HepG2 (cell line): Measurements from ENCODE around the gene DOCK2. TPM values are rescaled to one million over a fixed set of nuclear protein-coding genes. Genes with fewer than 3 reads are reported as not detected.

Source experiments
- ATAC-seq: fragments of 200-7000 bp; cut with Tn5 transposase; 3 replicates; pipeline ENCODE4 v1.9.1; 2020; ENCODE audit warnings: mild to moderate bottlenecking, moderate library complexity
- BruUV-seq: library from RNA; stranded (reverse); fragments of 400-500 nt; replicated peaks from 2 replicates; lab custom pipeline; 2021; lab: Mats Ljungman, UMichigan
- CTCF ChIA-PET: fragments of 300-600 bp; formaldehyde crosslinking; extraction: SDS; loops from one replicate; lab custom pipeline; 2021; ENCODE audit warnings: low total read pairs, inconsistent platforms, low intra/inter-chr PET ratio; lab: Yijun Ruan, JAX
- POLR2A ChIA-PET: fragments of 350-600 bp; sonication (Branson Sonifier 250); formaldehyde crosslinking; loops from one replicate; lab custom pipeline; 2020; ENCODE audit warnings: antibody characterized with exemption, inconsistent platforms; lab: Yijun Ruan, JAX
- DNase-seq: peaks from one replicate; pipeline ENCODE4 v3.0.0-alpha.2; 2015; ENCODE audit warnings: low spot score
- FAIRE-seq: peaks from 3 replicates; lab custom pipeline; 2011; peaks lifted over from hg19 to GRCh38; lab: Jason Lieb, UNC
- H2AFZ ChIP-seq: one replicate; pipeline ENCODE4 v1.6.1; 2011; ENCODE audit warnings: low read length, inconsistent platforms
- H3K27ac ChIP-seq: fragments of 300-600 bp; 3 replicates; pipeline ENCODE4 v1.8.0; 2011; ENCODE audit warnings: mixed run types, mild to moderate bottlenecking, mixed read lengths, low read length, inconsistent platforms; ENCODE audit not compliant: insufficient read depth; ENCODE audit errors: extremely low read length
- H3K27me3 ChIP-seq, 2 experiments: fragments of 200-600 bp in 1 of 2; 2 replicates in 1 of 2; 3 replicates in 1 of 2; pipeline versions ENCODE4 v1.6.0 to v1.8.0; 2011; ENCODE audit warnings: low read length in 2 of 2, mild to moderate bottlenecking in 2 of 2, moderate library complexity in 2 of 2, inconsistent platforms in 1 of 2; ENCODE audit not compliant: insufficient read depth in 2 of 2, control insufficient read depth in 1 of 2
- H3K36me3 ChIP-seq, 2 experiments: fragments of 200-600 bp in 1 of 2; replicated peaks in 1 of 2; 2 replicates in 1 of 2; 3 replicates in 1 of 2; pipeline versions ENCODE4 v1.5.1 to v1.8.0; 2011; ENCODE audit warnings: low read length in 2 of 2, inconsistent platforms in 1 of 2; ENCODE audit not compliant: insufficient read depth in 2 of 2, control insufficient read depth in 1 of 2
- H3K4me1 ChIP-seq: 2 replicates; pipeline ENCODE4 v1.5.1; 2012; ENCODE audit warnings: low read length, inconsistent platforms; ENCODE audit not compliant: insufficient read depth
- H3K4me2 ChIP-seq: 2 replicates; pipeline ENCODE4 v1.6.0; 2011; ENCODE audit warnings: low read depth, low read length, inconsistent platforms
- H3K4me3 ChIP-seq, 3 experiments: fragments of 200-600 bp in 1 of 3; sonication (generic), shearing (Covaris generic) in 1 of 3; replicated peaks in 1 of 3; 2 replicates each; pipeline ENCODE4 v1.5.1; 2011 to 2016; ENCODE audit warnings: low read length in 3 of 3, inconsistent platforms in 2 of 3, low read depth in 2 of 3, mild to moderate bottlenecking in 2 of 3, control low read depth in 1 of 3, mixed read lengths in 1 of 3; ENCODE audit not compliant: insufficient read depth in 1 of 3
- H3K79me2 ChIP-seq: one replicate; pipeline ENCODE4 v1.6.1; 2011; ENCODE audit warnings: low read length, inconsistent platforms; ENCODE audit not compliant: insufficient read depth
- H3K9ac ChIP-seq: 2 replicates; pipeline ENCODE4 v1.6.0; 2011; ENCODE audit warnings: mild to moderate bottlenecking, low read depth, low read length, inconsistent platforms; ENCODE audit not compliant: insufficient read depth
- H3K9me3 ChIP-seq: 2 replicates; pipeline ENCODE4 v1.5.1; 2012; ENCODE audit warnings: mild to moderate bottlenecking, low read length
- H4K20me1 ChIP-seq: 2 replicates; pipeline ENCODE4 v1.6.0; 2011; ENCODE audit warnings: inconsistent platforms, mild to moderate bottlenecking, low read length, moderate library complexity; ENCODE audit not compliant: insufficient read depth
- FOXA1 ChIP-seq, 2 experiments: fragments of 450-650 bp in 1 of 2; sonication (generic) in 1 of 2; formaldehyde crosslinking in 1 of 2; IDR thresholded peaks; 2 replicates each; pipeline versions ENCODE4 v1.4.0 to v1.6.1; 2016 to 2020; ENCODE audit warnings: missing genetic modification reagents in 1 of 2
- HDAC2 ChIP-seq: sonication (generic); formaldehyde crosslinking; IDR thresholded peaks from 2 replicates; pipeline ENCODE4 v1.4.0; 2020; ENCODE audit warnings: missing genetic modification reagents
- HMG20A ChIP-seq: IDR thresholded peaks from 2 replicates; pipeline ENCODE4 v1.6.1; 2016; ENCODE audit warnings: borderline replicate concordance
- RARG ChIP-seq: sonication (generic); formaldehyde crosslinking; IDR thresholded peaks from 2 replicates; pipeline ENCODE4 v1.4.0; 2020; ENCODE audit warnings: low read depth, mild to moderate bottlenecking, missing genetic modification reagents
- TOE1 ChIP-seq: sonication (generic); formaldehyde crosslinking; IDR thresholded peaks from 2 replicates; pipeline ENCODE4 v1.4.0; 2020; ENCODE audit warnings: mild to moderate bottlenecking, missing genetic modification reagents
- TOPORS ChIP-seq: sonication (generic); formaldehyde crosslinking; IDR thresholded peaks from 2 replicates; pipeline ENCODE4 v1.8.0; 2023; ENCODE audit warnings: mild to moderate bottlenecking, missing genetic modification reagents
- ZFP41 ChIP-seq: sonication (generic); formaldehyde crosslinking; IDR thresholded peaks from 2 replicates; pipeline ENCODE4 v1.4.0; 2020; ENCODE audit warnings: mild to moderate bottlenecking, missing genetic modification reagents, borderline replicate concordance
- ZMYM4 ChIP-seq: sonication (generic); formaldehyde crosslinking; IDR thresholded peaks from 2 replicates; pipeline ENCODE4 v1.8.1; 2023; ENCODE audit warnings: mild to moderate bottlenecking, missing genetic modification reagents
- ZNF34 ChIP-seq: sonication (generic); formaldehyde crosslinking; IDR thresholded peaks from 2 replicates; pipeline ENCODE4 v1.4.0; 2020; ENCODE audit warnings: mild to moderate bottlenecking, missing genetic modification reagents, borderline replicate concordance
- ZNF446 ChIP-seq: sonication (generic); formaldehyde crosslinking; IDR thresholded peaks from 2 replicates; pipeline ENCODE4 v1.5.0; 2020; ENCODE audit warnings: mild to moderate bottlenecking, missing genetic modification reagents
- ZNF616 ChIP-seq: sonication (generic); formaldehyde crosslinking; IDR thresholded peaks from 2 replicates; pipeline ENCODE4 v1.5.0; 2020; ENCODE audit warnings: low read depth, mild to moderate bottlenecking, missing genetic modification reagents
- ZNF678 ChIP-seq: sonication (generic); formaldehyde crosslinking; IDR thresholded peaks from 2 replicates; pipeline ENCODE4 v1.4.0; 2020; ENCODE audit warnings: mild to moderate bottlenecking, missing genetic modification reagents
- ZSCAN9 ChIP-seq: IDR thresholded peaks from 2 replicates; pipeline ENCODE4 v1.6.1; 2016; ENCODE audit warnings: borderline replicate concordance
- WGBS: methylation state at CpG from one replicate; pipeline ENCODE4 v1.1.6; 2017; ENCODE audit warnings: low lambda C conversion rate; 5-methylcytosine and 5-hydroxymethylcytosine counted together
- in situ Hi-C: cut with HindIII; loops from 2 replicates; pipeline ENCODE4 v1.10.0; 2017; ENCODE audit warnings: low pct_unique_long_range_greater_than_20kb; ENCODE audit not compliant: extremely low pct_ligation_motif_present
- intact Hi-C: fragments of 100-400 bp; cut with micrococcal nuclease; formaldehyde crosslinking; loops from one replicate; pipeline ENCODE4 v1.10.0; 2022; ENCODE audit not compliant: unreplicated experiment
- polyA plus RNA-seq, 8 experiments: library from polyadenylated mRNA; depleted of rRNA in 3 of 8; stranded (reverse) in 7 of 8; unstranded in 1 of 8; fragments of >200 nt; fragmentation: Illumina TruSeq in 4 of 8; extraction: Trizol in 4 of 8; gene quantifications; 2 replicates each; pipeline versions ENCODE4 v1.2.1 to v1.2.3, GENCODE V29; 2011 to 2016; ENCODE audit warnings: low read depth in 4 of 8, missing spikeins in 1 of 8, mixed read lengths in 1 of 8; ENCODE audit not compliant: insufficient read depth in 1 of 8
- total RNA-seq, 5 experiments: library from RNA; depleted of rRNA; stranded (reverse); fragments of >200 nt; fragmentation: Illumina TruSeq; extraction: Trizol; gene quantifications; 2 replicates each; pipeline ENCODE4 v1.2.3, GENCODE V29; 2016; ENCODE audit warnings: low read depth in 1 of 5
- TF ChIP-seq, protein P1 (sequence below): sonication (generic); formaldehyde crosslinking; IDR thresholded peaks from 2 replicates; pipeline ENCODE4 v1.4.0; 2020; ENCODE audit warnings: missing genetic modification reagents, borderline replicate concordance
- TF ChIP-seq, protein P2 (sequence below): sonication (generic); formaldehyde crosslinking; IDR thresholded peaks from 2 replicates; pipeline ENCODE4 v1.5.0; 2020; ENCODE audit warnings: missing genetic modification reagents
- TF ChIP-seq, protein P3 (sequence below), 2 experiments: sonication (generic) in 1 of 2; formaldehyde crosslinking in 1 of 2; IDR thresholded peaks; 2 replicates each; pipeline versions ENCODE4 v1.5.1 to v1.6.1; 2011 to 2020; ENCODE audit warnings: borderline replicate concordance in 1 of 2, low read depth in 1 of 2, low read length in 1 of 2, mild to moderate bottlenecking in 1 of 2, missing genetic modification reagents in 1 of 2, moderate library complexity in 1 of 2

Gene DOCK2
- total and polyA plus RNA-seq, 2 of the 13 experiments (the other 11 are each of a cell fraction or from before 2014, with no cell fraction given) = not detected

DNA sequence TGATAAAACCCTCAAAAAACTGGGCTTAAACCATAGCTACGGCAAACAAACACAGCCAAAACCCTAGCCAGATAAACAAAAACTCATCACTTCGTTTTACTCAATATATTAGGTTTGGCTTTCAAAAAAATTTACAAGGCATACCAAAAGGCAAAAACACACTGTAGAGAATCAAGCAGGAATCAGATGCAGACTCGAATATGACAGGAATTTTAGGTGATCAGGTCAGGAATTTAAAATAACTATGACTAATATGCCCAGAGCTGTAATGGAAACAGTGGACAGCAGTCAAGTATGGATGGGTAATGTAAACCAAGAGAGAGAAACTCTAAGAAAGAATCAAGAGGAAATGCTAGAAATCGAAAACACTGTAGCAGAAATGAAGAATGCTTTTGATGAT lies 26.5 kb upstream of the DOCK2 start:
- H3K27ac ChIP-seq = no peak overlapping the region
- no peak for FAIRE-seq
- no peaks in the 10 kb centered on the region for H3K9me3 ChIP-seq
- H4K20me1 ChIP-seq = no peaks in the 10 kb centered on the region
- H3K27me3 ChIP-seq = no peaks in the 10 kb centered on the region; a peak in 1 of 5 replicates
- ChIA-PET POLR2A (no interaction called here), CTCF (no interaction called here)
- no TSS peak for BruUV-seq
- under 1% methylated on average over 4 of the region's 4 CpGs for WGBS
- no peak for ATAC-seq
- no peak overlapping the region for H2AFZ ChIP-seq
- in situ Hi-C loops = no loop called here
- no peak overlapping the region for H3K4me3 ChIP-seq
- no peaks in the 10 kb centered on the region for H3K79me2 ChIP-seq
- no peak for DNase-seq
- H3K9ac ChIP-seq = no peak overlapping the region
- H3K36me3 ChIP-seq = no peaks in the 10 kb centered on the region
- intact Hi-C loops = no loop called here
- H3K4me1 ChIP-seq = no peaks in the 10 kb centered on the region
- no peak overlapping the region for H3K4me2 ChIP-seq
- TF ChIP-seq ZSCAN9 (CRISPR knock-in tag) (no peak), FOXA1 (IDR thresholded peaks at IDR 0.05) (no peak), FOXA1 (CRISPR knock-in tag; IDR thresholded peaks at IDR 0.05) (no peak), HMG20A (CRISPR knock-in tag) (no peak), ZFP41 (CRISPR knock-in tag) (no peak), TOE1 (CRISPR knock-in tag) (no peak), HDAC2 (CRISPR knock-in tag) (no peak), ZNF678 (CRISPR knock-in tag) (no peak), RARG (CRISPR knock-in tag) (no peak), ZMYM4 (no peak), TOPORS (CRISPR knock-in tag) (no peak), ZNF34 (CRISPR knock-in tag) (no peak), ZNF446 (no peak), ZNF616 (no peak)
- TF ChIP-seq, protein P1, sequence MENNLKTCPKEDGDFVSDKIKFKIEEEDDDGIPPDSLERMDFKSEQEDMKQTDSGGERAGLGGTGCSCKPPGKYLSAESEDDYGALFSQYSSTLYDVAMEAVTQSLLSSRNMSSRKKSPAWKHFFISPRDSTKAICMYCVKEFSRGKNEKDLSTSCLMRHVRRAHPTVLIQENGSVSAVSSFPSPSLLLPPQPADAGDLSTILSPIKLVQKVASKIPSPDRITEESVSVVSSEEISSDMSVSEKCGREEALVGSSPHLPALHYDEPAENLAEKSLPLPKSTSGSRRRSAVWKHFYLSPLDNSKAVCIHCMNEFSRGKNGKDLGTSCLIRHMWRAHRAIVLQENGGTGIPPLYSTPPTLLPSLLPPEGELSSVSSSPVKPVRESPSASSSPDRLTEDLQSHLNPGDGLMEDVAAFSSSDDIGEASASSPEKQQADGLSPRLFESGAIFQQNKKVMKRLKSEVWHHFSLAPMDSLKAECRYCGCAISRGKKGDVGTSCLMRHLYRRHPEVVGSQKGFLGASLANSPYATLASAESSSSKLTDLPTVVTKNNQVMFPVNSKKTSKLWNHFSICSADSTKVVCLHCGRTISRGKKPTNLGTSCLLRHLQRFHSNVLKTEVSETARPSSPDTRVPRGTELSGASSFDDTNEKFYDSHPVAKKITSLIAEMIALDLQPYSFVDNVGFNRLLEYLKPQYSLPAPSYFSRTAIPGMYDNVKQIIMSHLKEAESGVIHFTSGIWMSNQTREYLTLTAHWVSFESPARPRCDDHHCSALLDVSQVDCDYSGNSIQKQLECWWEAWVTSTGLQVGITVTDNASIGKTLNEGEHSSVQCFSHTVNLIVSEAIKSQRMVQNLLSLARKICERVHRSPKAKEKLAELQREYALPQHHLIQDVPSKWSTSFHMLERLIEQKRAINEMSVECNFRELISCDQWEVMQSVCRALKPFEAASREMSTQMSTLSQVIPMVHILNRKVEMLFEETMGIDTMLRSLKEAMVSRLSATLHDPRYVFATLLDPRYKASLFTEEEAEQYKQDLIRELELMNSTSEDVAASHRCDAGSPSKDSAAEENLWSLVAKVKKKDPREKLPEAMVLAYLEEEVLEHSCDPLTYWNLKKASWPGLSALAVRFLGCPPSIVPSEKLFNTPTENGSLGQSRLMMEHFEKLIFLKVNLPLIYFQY (CRISPR knock-in tag) = no peak
- TF ChIP-seq, protein P2, sequence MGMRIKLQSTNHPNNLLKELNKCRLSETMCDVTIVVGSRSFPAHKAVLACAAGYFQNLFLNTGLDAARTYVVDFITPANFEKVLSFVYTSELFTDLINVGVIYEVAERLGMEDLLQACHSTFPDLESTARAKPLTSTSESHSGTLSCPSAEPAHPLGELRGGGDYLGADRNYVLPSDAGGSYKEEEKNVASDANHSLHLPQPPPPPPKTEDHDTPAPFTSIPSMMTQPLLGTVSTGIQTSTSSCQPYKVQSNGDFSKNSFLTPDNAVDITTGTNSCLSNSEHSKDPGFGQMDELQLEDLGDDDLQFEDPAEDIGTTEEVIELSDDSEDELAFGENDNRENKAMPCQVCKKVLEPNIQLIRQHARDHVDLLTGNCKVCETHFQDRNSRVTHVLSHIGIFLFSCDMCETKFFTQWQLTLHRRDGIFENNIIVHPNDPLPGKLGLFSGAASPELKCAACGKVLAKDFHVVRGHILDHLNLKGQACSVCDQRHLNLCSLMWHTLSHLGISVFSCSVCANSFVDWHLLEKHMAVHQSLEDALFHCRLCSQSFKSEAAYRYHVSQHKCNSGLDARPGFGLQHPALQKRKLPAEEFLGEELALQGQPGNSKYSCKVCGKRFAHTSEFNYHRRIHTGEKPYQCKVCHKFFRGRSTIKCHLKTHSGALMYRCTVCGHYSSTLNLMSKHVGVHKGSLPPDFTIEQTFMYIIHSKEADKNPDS = no peak
- TF ChIP-seq, protein P3, sequence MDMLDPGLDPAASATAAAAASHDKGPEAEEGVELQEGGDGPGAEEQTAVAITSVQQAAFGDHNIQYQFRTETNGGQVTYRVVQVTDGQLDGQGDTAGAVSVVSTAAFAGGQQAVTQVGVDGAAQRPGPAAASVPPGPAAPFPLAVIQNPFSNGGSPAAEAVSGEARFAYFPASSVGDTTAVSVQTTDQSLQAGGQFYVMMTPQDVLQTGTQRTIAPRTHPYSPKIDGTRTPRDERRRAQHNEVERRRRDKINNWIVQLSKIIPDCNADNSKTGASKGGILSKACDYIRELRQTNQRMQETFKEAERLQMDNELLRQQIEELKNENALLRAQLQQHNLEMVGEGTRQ (IDR thresholded peaks at IDR 0.05; ENCODE audit: low read depth, low read length) = no peak
- TF ChIP-seq, protein P3 (CRISPR knock-in tag; IDR thresholded peaks at IDR 0.05; ENCODE audit: borderline replicate concordance) = no peak
